HG02852 (cell line): ENCODE measurements around the gene EME1.

ENCODE experiments used
- ATAC-seq: cut with Tn5 transposase; IDR thresholded peaks from one replicate; pipeline ENCODE4 v1.9.1; 2021; ENCODE audit warnings: mild to moderate bottlenecking, moderate library complexity; ENCODE audit not compliant: unreplicated experiment

EME1 gene

GRCh38 chr17:50347117-50347893 is 25.7 kb upstream of the EME1 start:
- ATAC-seq: no peak

GRCh38 chr17:50347894-50348291 is 25.1 kb upstream of the EME1 start:
- no peak for ATAC-seq

GRCh38 chr17:50348522-50349242 is 24.3 kb upstream of the EME1 start:
- ATAC-seq: no peak

GRCh38 chr17:50349243-50349600 is 23.8 kb upstream of the EME1 start:
- no peak for ATAC-seq

GRCh38 chr17:50350733-50351132 is 22.3 kb upstream of the EME1 start:
- ATAC-seq: no peak

- no peak for ATAC-seq
Observed at GRCh38 chr17:50352072-50352692, 20.8 kb upstream of the EME1 start.

- no peak for ATAC-seq
Observed at GRCh38 chr17:50352693-50353599, 20.1 kb upstream of the EME1 start.

- no peak for ATAC-seq
Observed at GRCh38 chr17:50353600-50354195, 19.3 kb upstream of the EME1 start.

GRCh38 chr17:50354198-50354597 is 18.8 kb upstream of the EME1 start:
- no peak for ATAC-seq

- ATAC-seq: no peak
Observed at GRCh38 chr17:50354776-50355175, 18.3 kb upstream of the EME1 start.

GRCh38 chr17:50355336-50355700 is 17.7 kb upstream of the EME1 start:
- no peak for ATAC-seq

- ATAC-seq: no peak
Observed at GRCh38 chr17:50355701-50356341, 17.2 kb upstream of the EME1 start.

GRCh38 chr17:50356418-50356817 is 16.6 kb upstream of the EME1 start:
- ATAC-seq: no peak

- ATAC-seq: no peak
Observed at GRCh38 chr17:50356892-50357510, 16.0 kb upstream of the EME1 start.

GRCh38 chr17:50358177-50358576 is 14.9 kb upstream of the EME1 start:
- no peak for ATAC-seq

GRCh38 chr17:50359005-50359699 is 13.9 kb upstream of the EME1 start:
- no peak for ATAC-seq

- no peak for ATAC-seq
Observed at GRCh38 chr17:50359998-50360461, 13.0 kb upstream of the EME1 start.

- ATAC-seq: no peak
Observed at GRCh38 chr17:50360486-50361115, 12.4 kb upstream of the EME1 start.
